Fibroblast of lung (primary cell): Measurements from ENCODE around the gene CORO7. TPM values are rescaled to one million over a fixed set of nuclear protein-coding genes. Genes with fewer than 3 reads are reported as not detected.

Source experiments
- DNase-seq, 2 donors: peaks; one replicate each; pipeline versions ENCODE4 v3.0.0 to v3.0.0-alpha.2; 2010; ENCODE audit warnings: low read depth in 2 of 2
- H2AFZ ChIP-seq: 2 replicates; pipeline ENCODE4 v1.5.1; 2012; ENCODE audit warnings: low read length, control low read depth, inconsistent platforms
- H3K27ac ChIP-seq: 2 replicates; pipeline ENCODE4 v1.5.1; 2011; ENCODE audit warnings: low read length, control low read depth; ENCODE audit not compliant: insufficient read depth
- H3K27me3 ChIP-seq: 2 replicates; pipeline ENCODE4 v1.5.1; 2011; ENCODE audit warnings: mild to moderate bottlenecking, low read length; ENCODE audit not compliant: control insufficient read depth, insufficient read depth
- H3K36me3 ChIP-seq: 2 replicates; pipeline ENCODE4 v1.5.1; 2011; ENCODE audit warnings: low read length; ENCODE audit not compliant: control insufficient read depth, insufficient read depth
- H3K4me1 ChIP-seq: 2 replicates; pipeline ENCODE4 v1.5.1; 2011; ENCODE audit warnings: low read length; ENCODE audit not compliant: control insufficient read depth, insufficient read depth; ENCODE audit errors: extremely low read depth
- H3K4me2 ChIP-seq: 2 replicates; pipeline ENCODE4 v1.5.1; 2011; ENCODE audit warnings: low read length, control low read depth; ENCODE audit not compliant: insufficient read depth; ENCODE audit errors: extremely low read depth
- H3K4me3 ChIP-seq, 4 experiments: fragments of 200-600 bp in 1 of 4; sonication (generic) in 1 of 4; replicated peaks in 1 of 4; 2 replicates each; pipeline ENCODE4 v1.5.1; 2011 to 2016; ENCODE audit warnings: low read length in 4 of 4, low read depth in 3 of 4, mild to moderate bottlenecking in 3 of 4, control low read depth in 2 of 4, inconsistent platforms in 1 of 4, mixed read lengths in 1 of 4; ENCODE audit not compliant: insufficient read depth in 1 of 4; ENCODE audit errors: control extremely low read depth in 1 of 4
- H3K79me2 ChIP-seq: 2 replicates; pipeline ENCODE4 v1.5.1; 2012; ENCODE audit warnings: mild to moderate bottlenecking, low read length, inconsistent platforms; ENCODE audit not compliant: control insufficient read depth, insufficient read depth
- H3K9ac ChIP-seq: 2 replicates; pipeline ENCODE4 v1.5.1; 2011; ENCODE audit warnings: mild to moderate bottlenecking, low read length, control low read depth; ENCODE audit not compliant: insufficient read depth
- H3K9me3 ChIP-seq: 2 replicates; pipeline ENCODE4 v1.5.1; 2012; ENCODE audit warnings: low read depth, low read length; ENCODE audit not compliant: control insufficient read depth, insufficient read depth
- H4K20me1 ChIP-seq: 2 replicates; pipeline ENCODE4 v1.5.1; 2011; ENCODE audit warnings: low read length; ENCODE audit not compliant: control insufficient read depth, insufficient read depth; ENCODE audit errors: extremely low read depth
- CTCF ChIP-seq, 2 donors: IDR thresholded peaks in 1 of 2; conservative IDR thresholded peaks in 1 of 2; 1 replicate in 1 of 2; 2 replicates in 1 of 2; pipeline ENCODE4 v1.5.1; 2011 to 2012; ENCODE audit warnings: low read length in 2 of 2, control low read depth in 1 of 2, inconsistent platforms in 1 of 2, low read depth in 1 of 2, mild to moderate bottlenecking in 1 of 2
- EZH2 ChIP-seq: IDR thresholded peaks from 2 replicates; pipeline ENCODE4 v1.5.1; 2012; ENCODE audit warnings: low read length, control low read depth, mild to moderate bottlenecking; ENCODE audit errors: missing control alignments
- polyA plus RNA-seq, 2 donors: library from polyadenylated mRNA; depleted of rRNA in 1 of 2; stranded (reverse) in 1 of 2; unstranded in 1 of 2; fragments of >200 nt; gene quantifications; 2 replicates each; pipeline ENCODE4 v1.2.1, GENCODE V29; 2011 to 2012; ENCODE audit warnings: missing spikeins in 1 of 2
- total RNA-seq: library from RNA; depleted of rRNA; stranded (reverse); fragments of >200 nt; gene quantifications from 2 replicates; pipeline ENCODE4 v1.2.1, GENCODE V29; 2014

CORO7 gene
- total and polyA plus RNA-seq, 2 donors (not counting 1 experiment from before 2014, with no cell fraction given) = 6.1 to 11.1 TPM

- peaks cover 28% of the 10 kb centered on the region for H3K4me1 ChIP-seq
- peaks cover 74% of the 10 kb centered on the region for H3K79me2 ChIP-seq
- peak overlapping the region in 1 of 4 experiments; percentile 51 for H3K4me3 ChIP-seq
- no peak for TF ChIP-seq EZH2
- no peak for TF ChIP-seq CTCF (conservative IDR thresholded peaks at IDR 0.05 in 1 of 2, IDR thresholded peaks at IDR 0.05 in 1 of 2; ENCODE audit: low read depth in 1 of 2, low read length in 2 of 2)
- peak overlapping the region; percentile 58 for H3K4me2 ChIP-seq
- no peaks in the 10 kb centered on the region for H4K20me1 ChIP-seq
- H3K27me3 ChIP-seq = no peaks in the 10 kb centered on the region
- DNase-seq = no peak
- H3K27ac ChIP-seq = peak overlapping the region; percentile 73
- H3K36me3 ChIP-seq = peaks cover 9% of the 10 kb centered on the region
- no peaks in the 10 kb centered on the region for H3K9me3 ChIP-seq
- H3K9ac ChIP-seq = peak overlapping the region; percentile 23
- H2AFZ ChIP-seq = no peak overlapping the region
Measured at GRCh38 chr16:4328782-4329775, 87.3 kb downstream of the CORO7 start.

- no peaks in the 10 kb centered on the region for H3K27me3 ChIP-seq
- peak overlapping the region in 2 of 4 experiments; percentile 28 to 51 for H3K4me3 ChIP-seq
- H2AFZ ChIP-seq = no peak overlapping the region
- H3K79me2 ChIP-seq = peaks cover 82% of the 10 kb centered on the region
- peaks cover 7% of the 10 kb centered on the region for H3K36me3 ChIP-seq
- H3K4me1 ChIP-seq = peaks cover 33% of the 10 kb centered on the region
- no peaks in the 10 kb centered on the region for H3K9me3 ChIP-seq
- TF ChIP-seq CTCF (conservative IDR thresholded peaks at IDR 0.05 in 1 of 2, IDR thresholded peaks at IDR 0.05 in 1 of 2; ENCODE audit: low read depth in 1 of 2, low read length in 2 of 2) (peak; percentile 51 to 67), EZH2 (no peak)
- DNase-seq = peak; percentile 63 to 80
- peak overlapping the region; percentile 73 for H3K27ac ChIP-seq
- H3K4me2 ChIP-seq = peak overlapping the region; percentile 58
- H3K9ac ChIP-seq = peak overlapping the region; percentile 42
- H4K20me1 ChIP-seq = no peaks in the 10 kb centered on the region
Measured at GRCh38 chr16:4328046-4328781, 88.2 kb downstream of the CORO7 start.
